Activated T-helper 2 cell treated with anti-CD3 and anti-CD28 coated beads, Interferon-gamma antibody, Interleukin-2, Interleukin-4, amounts not matched to agents 10 μg/mL and 5 μg/mL and 100 μg/mL, durations not matched to agents 14 hours and 24 hours and 36 hours (primary cell): ENCODE data around the gene TJP2. TPM values are rescaled to one million over a fixed set of nuclear protein-coding genes. Genes with fewer than 3 reads are reported as not detected.

Experiments
- DNase-seq: peaks from one replicate; pipeline ENCODE4 v3.0.0; 2021; ENCODE audit warnings: low spot score
- H3K27ac Mint-ChIP-seq: one replicate; pipeline ENCODE4 v1.8.0; 2021; ENCODE audit warnings: mixed read lengths
- H3K27me3 Mint-ChIP-seq: one replicate; pipeline ENCODE4 v1.8.0; 2021; ENCODE audit warnings: low read depth, mixed read lengths
- H3K36me3 Mint-ChIP-seq: one replicate; pipeline ENCODE4 v1.8.0; 2021; ENCODE audit warnings: low read depth, mixed read lengths
- H3K4me1 Mint-ChIP-seq: one replicate; pipeline ENCODE4 v1.8.0; 2021; ENCODE audit warnings: low read depth, mixed read lengths
- H3K4me3 Mint-ChIP-seq: one replicate; pipeline ENCODE4 v1.8.0; 2021; ENCODE audit warnings: low read depth, mild to moderate bottlenecking, moderate library complexity, mixed read lengths
- H3K9me3 Mint-ChIP-seq: one replicate; pipeline ENCODE4 v1.8.0; 2021; ENCODE audit warnings: mixed read lengths
- intact Hi-C: fragments of 100-400 bp; cut with micrococcal nuclease; formaldehyde crosslinking; loops from one replicate; pipeline ENCODE4 v1.15.1; 2023
- total RNA-seq: library from RNA; stranded (reverse); gene quantifications from 2 replicates; pipeline ENCODE4 v1.2.3, GENCODE V29; 2022

Gene TJP2
- total RNA-seq, 1 donor from 2014 or later = 11.9 TPM

GRCh38 chr9:69199769-69200470 is 25.8 kb downstream of the TJP2 start:
- intact Hi-C loops = no loop called here
- H3K27ac Mint-ChIP-seq = no peak overlapping the region
- H3K4me3 Mint-ChIP-seq = no peak overlapping the region

GRCh38 chr9:69202556-69202955 is 28.5 kb downstream of the TJP2 start:
- peaks cover 2% of the 10 kb centered on the region for H3K27me3 Mint-ChIP-seq
- intact Hi-C loops = no loop called here
- H3K36me3 Mint-ChIP-seq = no peaks in the 10 kb centered on the region
- no peak overlapping the region for H3K27ac Mint-ChIP-seq
- DNase-seq = no peak
- no peak overlapping the region for H3K4me3 Mint-ChIP-seq
- no peaks in the 10 kb centered on the region for H3K9me3 Mint-ChIP-seq
- peaks cover 17% of the 10 kb centered on the region for H3K4me1 Mint-ChIP-seq

More at GRCh38 chr9:69199769-69200470, 25.8 kb downstream of the TJP2 start:
- Mint-ChIP-seq H3K36me3 (no peaks in the 10 kb centered on the region), H3K9me3 (no peaks in the 10 kb centered on the region), H3K27me3 (peaks cover 2% of the 10 kb centered on the region), H3K4me1 (peaks cover 17% of the 10 kb centered on the region)
- no peak for DNase-seq

GRCh38 chr9:69204326-69204725 is 30.2 kb downstream of the TJP2 start:
- H3K36me3 Mint-ChIP-seq = no peaks in the 10 kb centered on the region
- intact Hi-C loops = no loop called here
- DNase-seq = no peak
- H3K4me1 Mint-ChIP-seq = peaks cover 17% of the 10 kb centered on the region
- peaks cover 2% of the 10 kb centered on the region for H3K27me3 Mint-ChIP-seq
- H3K9me3 Mint-ChIP-seq = no peaks in the 10 kb centered on the region
- no peak overlapping the region for H3K27ac Mint-ChIP-seq
- no peak overlapping the region for H3K4me3 Mint-ChIP-seq

- Mint-ChIP-seq H3K4me3 (no peak overlapping the region), H3K4me1 (peaks cover 13% of the 10 kb centered on the region), H3K27me3 (peaks cover 2% of the 10 kb centered on the region), H3K27ac (no peak overlapping the region), H3K9me3 (no peaks in the 10 kb centered on the region), H3K36me3 (no peaks in the 10 kb centered on the region)
- intact Hi-C loops = no loop called here
- DNase-seq = no peak
Observed at GRCh38 chr9:69204849-69205248, 30.8 kb downstream of the TJP2 start.

GRCh38 chr9:69206047-69206446 is 32.0 kb downstream of the TJP2 start:
- no peak for DNase-seq
- Mint-ChIP-seq H3K27me3 (peaks cover 2% of the 10 kb centered on the region), H3K36me3 (no peaks in the 10 kb centered on the region), H3K4me1 (peaks cover 6% of the 10 kb centered on the region), H3K4me3 (no peak overlapping the region), H3K27ac (no peak overlapping the region), H3K9me3 (no peaks in the 10 kb centered on the region)
- intact Hi-C loops = no loop called here

- DNase-seq = no peak
- Mint-ChIP-seq H3K27me3 (no peaks in the 10 kb centered on the region), H3K4me3 (no peak overlapping the region), H3K4me1 (no peaks in the 10 kb centered on the region), H3K9me3 (no peaks in the 10 kb centered on the region), H3K36me3 (no peaks in the 10 kb centered on the region), H3K27ac (no peak overlapping the region)
- intact Hi-C loops = no loop called here
Observed at GRCh38 chr9:69207503-69207902, 33.4 kb downstream of the TJP2 start.

- H3K27ac Mint-ChIP-seq = no peak overlapping the region
- no peaks in the 10 kb centered on the region for H3K36me3 Mint-ChIP-seq
- no peaks in the 10 kb centered on the region for H3K27me3 Mint-ChIP-seq
- H3K4me1 Mint-ChIP-seq = no peaks in the 10 kb centered on the region
- H3K4me3 Mint-ChIP-seq = no peak overlapping the region
- no peak for DNase-seq
- no peaks in the 10 kb centered on the region for H3K9me3 Mint-ChIP-seq
- intact Hi-C loops = no loop called here
Observed at GRCh38 chr9:69211424-69212036, 37.5 kb downstream of the TJP2 start.

- H3K9me3 Mint-ChIP-seq = no peaks in the 10 kb centered on the region
- intact Hi-C loops = no loop called here
- H3K27ac Mint-ChIP-seq = no peak overlapping the region
- DNase-seq = no peak
- no peaks in the 10 kb centered on the region for H3K4me1 Mint-ChIP-seq
- no peak overlapping the region for H3K4me3 Mint-ChIP-seq
- no peaks in the 10 kb centered on the region for H3K27me3 Mint-ChIP-seq
- no peaks in the 10 kb centered on the region for H3K36me3 Mint-ChIP-seq
Observed at GRCh38 chr9:69213647-69214046, 39.6 kb downstream of the TJP2 start.

- no peak for DNase-seq
- Mint-ChIP-seq H3K27ac (no peak overlapping the region), H3K9me3 (no peaks in the 10 kb centered on the region), H3K36me3 (no peaks in the 10 kb centered on the region), H3K27me3 (no peaks in the 10 kb centered on the region), H3K4me3 (no peak overlapping the region), H3K4me1 (no peaks in the 10 kb centered on the region)
- intact Hi-C loops = no loop called here
Observed at GRCh38 chr9:69214939-69215338, 40.9 kb downstream of the TJP2 start.

GRCh38 chr9:69215774-69216485 is 41.9 kb downstream of the TJP2 start:
- Mint-ChIP-seq H3K27ac (no peak overlapping the region), H3K36me3 (peaks cover 4% of the 10 kb centered on the region), H3K27me3 (no peaks in the 10 kb centered on the region), H3K9me3 (no peaks in the 10 kb centered on the region), H3K4me1 (no peaks in the 10 kb centered on the region), H3K4me3 (no peak overlapping the region)
- intact Hi-C loops = no loop called here
- no peak for DNase-seq

GRCh38 chr9:69218166-69218565 is 44.1 kb downstream of the TJP2 start:
- intact Hi-C loops = no loop called here
- no peaks in the 10 kb centered on the region for H3K27me3 Mint-ChIP-seq
- H3K9me3 Mint-ChIP-seq = no peaks in the 10 kb centered on the region

GRCh38 chr9:69221036-69221435 is 47.0 kb downstream of the TJP2 start:
- H3K4me3 Mint-ChIP-seq = no peak overlapping the region
- intact Hi-C loops = no loop called here
- peaks cover 4% of the 10 kb centered on the region for H3K36me3 Mint-ChIP-seq
- no peaks in the 10 kb centered on the region for H3K27me3 Mint-ChIP-seq
- no peak for DNase-seq
- no peaks in the 10 kb centered on the region for H3K4me1 Mint-ChIP-seq
- no peaks in the 10 kb centered on the region for H3K9me3 Mint-ChIP-seq
- H3K27ac Mint-ChIP-seq = no peak overlapping the region

More at GRCh38 chr9:69218166-69218565, 44.1 kb downstream of the TJP2 start:
- Mint-ChIP-seq H3K4me3 (no peak overlapping the region), H3K4me1 (no peaks in the 10 kb centered on the region), H3K27ac (no peak overlapping the region), H3K36me3 (peaks cover 4% of the 10 kb centered on the region)
- DNase-seq = no peak

- H3K4me3 Mint-ChIP-seq = no peak overlapping the region
- H3K27me3 Mint-ChIP-seq = no peaks in the 10 kb centered on the region
- no peak overlapping the region for H3K27ac Mint-ChIP-seq
- H3K4me1 Mint-ChIP-seq = no peaks in the 10 kb centered on the region
- H3K36me3 Mint-ChIP-seq = peaks cover 6% of the 10 kb centered on the region
- DNase-seq = no peak
- H3K9me3 Mint-ChIP-seq = no peaks in the 10 kb centered on the region
- intact Hi-C loops = no loop called here
Observed at GRCh38 chr9:69222970-69223369, 48.9 kb downstream of the TJP2 start.
